Body of pancreas (tissue), 4 donors: ENCODE results near the gene SLX4IP. TPM values are rescaled to one million over a fixed set of nuclear protein-coding genes. Genes with fewer than 3 reads are reported as not detected.

ENCODE experiments used
- ATAC-seq: fragments of 150-250 bp; one replicate; pipeline ENCODE4 v1.9.1; 2016
- DNase-seq, 4 donors: peaks; one replicate each; pipeline ENCODE4 v3.0.0-alpha.2; 2019
- H3K27ac ChIP-seq, 4 donors: fragments of 200-600 bp; sonication (generic); 1 replicate in 3 of 4; 2 replicates in 1 of 4; pipeline versions ENCODE4 v1.5.1 to v1.6.1; 2016 to 2019; ENCODE audit warnings: mild to moderate bottlenecking in 1 of 4, mixed read lengths in 1 of 4, moderate library complexity in 1 of 4
- H3K27me3 ChIP-seq, 2 donors: fragments of 200-600 bp; sonication (generic); one replicate each; pipeline ENCODE4 v1.6.0; 2016; ENCODE audit warnings: mild to moderate bottlenecking in 1 of 2
- H3K36me3 ChIP-seq, 2 donors: fragments of 200-600 bp; sonication (generic); replicated peaks in 1 of 2; 2 replicates each; pipeline ENCODE4 v1.5.1; 2016; ENCODE audit warnings: low read depth in 2 of 2; ENCODE audit not compliant: insufficient read depth in 1 of 2
- H3K4me1 ChIP-seq: fragments of 200-600 bp; sonication (generic); one replicate; pipeline ENCODE4 v1.6.0; 2016
- H3K4me3 ChIP-seq, 2 donors: fragments of 200-600 bp; sonication (generic); 1 replicate in 1 of 2; 2 replicates in 1 of 2; pipeline ENCODE4 v1.5.1; 2016 to 2019
- H3K9me3 ChIP-seq, 3 donors: fragments of 200-600 bp; sonication (generic); 1 replicate in 2 of 3; 2 replicates in 1 of 3; pipeline ENCODE4 v1.5.1; 2016
- CTCF ChIP-seq, 7 experiments: fragments of 450-650 bp in 4 of 7; fragments of 200-600 bp in 3 of 7; sonication (generic) in 3 of 7; IDR thresholded peaks; one replicate each; pipeline ENCODE4 v1.5.1; 2016 to 2019; ENCODE audit warnings: antibody characterized with exemption in 7 of 7
- POLR2A ChIP-seq, 3 donors: fragments of 450-650 bp; IDR thresholded peaks; one replicate each; pipeline ENCODE4 v1.6.1; 2016; ENCODE audit warnings: antibody characterized with exemption in 3 of 3, mild to moderate bottlenecking in 2 of 3
- WGBS, 2 donors: methylation state at CpG; one replicate each; pipeline ENCODE4 v1.1.5; 2017; 5-methylcytosine and 5-hydroxymethylcytosine counted together
- intact Hi-C: fragments of 100-400 bp; cut with DNase I; formaldehyde crosslinking; loops from one replicate; pipeline ENCODE4 v1.15.1; 2023
- total RNA-seq, 2 donors: library from RNA; depleted of rRNA; stranded (reverse); fragments of >200 nt; gene quantifications; one replicate each; pipeline ENCODE4 v1.1.0, GENCODE V29; 2016

The SLX4IP gene
- total RNA-seq, 2 donors from 2014 or later, result 4.3 to 4.7 TPM

- no peak overlapping the region for H3K27ac ChIP-seq
- no peak for TF ChIP-seq POLR2A (IDR thresholded peaks at IDR 0.05)
- no peak for TF ChIP-seq CTCF (IDR thresholded peaks at IDR 0.05)
- no peaks in the 10 kb centered on the region for H3K27me3 ChIP-seq
- H3K9me3 ChIP-seq, result no peaks in the 10 kb centered on the region
- H3K36me3 ChIP-seq, result no peaks in the 10 kb centered on the region
- 78 to 91% methylated on average over 3 of the region's 3 CpGs for WGBS, 2 donors
- no peaks in the 10 kb centered on the region for H3K4me1 ChIP-seq
- intact Hi-C loops, result no loop called here
- H3K4me3 ChIP-seq, result no peak overlapping the region
- ATAC-seq, result no peak
- DNase-seq, result no peak
Measured at GRCh38 chr20:10563935-10564492, 128.9 kb downstream of the SLX4IP start.

GRCh38 chr20:10565191-10565921 lies 130.3 kb downstream of the SLX4IP start:
- WGBS, 2 donors, result 79 to 80% methylated on average over 6 of the region's 6 CpGs

GRCh38 chr20:10565922-10566897 lies 131.1 kb downstream of the SLX4IP start:
- Histone ChIP-seq H3K36me3 (no peaks in the 10 kb centered on the region), H3K27me3 (no peaks in the 10 kb centered on the region), H3K4me3 (no peak overlapping the region), H3K27ac (no peak overlapping the region), H3K9me3 (no peaks in the 10 kb centered on the region), H3K4me1 (no peaks in the 10 kb centered on the region)
- intact Hi-C loops, result no loop called here
- no peak for TF ChIP-seq CTCF (IDR thresholded peaks at IDR 0.05)
- no peak for TF ChIP-seq POLR2A (IDR thresholded peaks at IDR 0.05)
- no peak for ATAC-seq
- WGBS, 2 donors, result 74 to 88% methylated on average over 7 to 8 of the region's 8 CpGs
- no peak for DNase-seq

More at GRCh38 chr20:10565191-10565921, 130.3 kb downstream of the SLX4IP start:
- H3K4me1 ChIP-seq, result no peaks in the 10 kb centered on the region
- no peak for ATAC-seq
- no peak overlapping the region for H3K4me3 ChIP-seq
- intact Hi-C loops, result no loop called here
- no peaks in the 10 kb centered on the region for H3K27me3 ChIP-seq
- no peak for TF ChIP-seq POLR2A (IDR thresholded peaks at IDR 0.05)
- no peak for TF ChIP-seq CTCF (IDR thresholded peaks at IDR 0.05)
- H3K27ac ChIP-seq, result no peak overlapping the region
- no peaks in the 10 kb centered on the region for H3K9me3 ChIP-seq
- peak in 1 of 4 donors; percentile 25 for DNase-seq
- no peaks in the 10 kb centered on the region for H3K36me3 ChIP-seq

GRCh38 chr20:10568032-10568431 lies 132.9 kb downstream of the SLX4IP start:
- peaks cover under 1% of the 10 kb centered on the region for H3K4me1 ChIP-seq
- DNase-seq (no peak), ATAC-seq (no peak)
- H3K36me3 ChIP-seq, result no peaks in the 10 kb centered on the region
- TF ChIP-seq CTCF (IDR thresholded peaks at IDR 0.05) (no peak), POLR2A (IDR thresholded peaks at IDR 0.05) (no peak)
- H3K9me3 ChIP-seq, result no peaks in the 10 kb centered on the region
- 90 to 91% methylated on average over 3 of the region's 3 CpGs for WGBS, 2 donors
- no peak overlapping the region for H3K4me3 ChIP-seq
- H3K27ac ChIP-seq, result no peak overlapping the region
- intact Hi-C loops, result no loop called here
- H3K27me3 ChIP-seq, result no peaks in the 10 kb centered on the region
